ENCODE data around the gene FBN2. TPM values are rescaled to one million over a fixed set of nuclear protein-coding genes. Genes with fewer than 3 reads are reported as not detected.

The FBN2 gene
- total and polyA plus RNA-seq, 7 donors, result under 0.01 to 0.46 (median 0.04) TPM; not detected in 1

GRCh38 chr5:128522336-128522735, 15.7 kb downstream of the FBN2 start:
- TF ChIP-seq CTCF (IDR thresholded peaks at IDR 0.05), result no peak
- Histone ChIP-seq H3K9me3 (no peaks in the 10 kb centered on the region), H3K4me3 (no peak overlapping the region), H3K27ac (no peak overlapping the region), H3K4me1 (no peaks in the 10 kb centered on the region), H3K36me3 (ENCODE audit: insufficient read depth in 1 of 2, low read depth in 1 of 2) (no peaks in the 10 kb centered on the region), H3K27me3 (ENCODE audit: insufficient read depth in 3 of 3, low read length in 2 of 3) (peaks cover 0 to 5% (median 0%) of the 10 kb centered on the region in 3 donors)
- 64 to 74% (median 69%) methylated on average over 5 of the region's 5 CpGs for WGBS, 3 donors
- intact Hi-C loops (cut with DNase I), result no loop called here
- ATAC-seq, result no peak
- no peak for DNase-seq

GRCh38 chr5:128519827-128520226, 18.2 kb downstream of the FBN2 start:
- no peak for TF ChIP-seq CTCF (IDR thresholded peaks at IDR 0.05)
- intact Hi-C loops (cut with DNase I), result no loop called here
- no peak for ATAC-seq

GRCh38 chr5:128516978-128517377, 21.1 kb downstream of the FBN2 start:
- Histone ChIP-seq H3K4me1 (no peaks in the 10 kb centered on the region), H3K4me3 (no peak overlapping the region), H3K27ac (no peak overlapping the region), H3K27me3 (ENCODE audit: insufficient read depth in 3 of 3, low read length in 2 of 3) (no peaks in the 10 kb centered on the region), H3K36me3 (ENCODE audit: insufficient read depth in 1 of 2, low read depth in 1 of 2) (no peaks in the 10 kb centered on the region), H3K9me3 (no peaks in the 10 kb centered on the region)
- no peak for DNase-seq
- 71 to 90% (median 74%) methylated on average over 1 of the region's 1 CpG for WGBS, 3 donors
- intact Hi-C loops (cut with DNase I), result no loop called here
- TF ChIP-seq CTCF (IDR thresholded peaks at IDR 0.05), result no peak
- ATAC-seq, result no peak

More at GRCh38 chr5:128519827-128520226, 18.2 kb downstream of the FBN2 start:
- Histone ChIP-seq H3K36me3 (ENCODE audit: insufficient read depth in 1 of 2, low read depth in 1 of 2) (no peaks in the 10 kb centered on the region), H3K4me3 (no peak overlapping the region), H3K4me1 (no peaks in the 10 kb centered on the region), H3K27ac (no peak overlapping the region), H3K9me3 (no peaks in the 10 kb centered on the region), H3K27me3 (ENCODE audit: insufficient read depth in 3 of 3, low read length in 2 of 3) (no peaks in the 10 kb centered on the region)
- DNase-seq, result no peak
- WGBS, 3 donors, result 84 to 96% (median 95%) methylated on average over 1 of the region's 1 CpG

GRCh38 chr5:128513806-128514205, 24.2 kb downstream of the FBN2 start:
- WGBS, 3 donors, result 21 to 47% (median 22%) methylated on average over 1 of the region's 1 CpG
- no peaks in the 10 kb centered on the region for H3K27me3 ChIP-seq (ENCODE audit: insufficient read depth in 3 of 3, low read length in 2 of 3)
- no peak overlapping the region for H3K27ac ChIP-seq
- intact Hi-C loops (cut with DNase I), result no loop called here
- TF ChIP-seq CTCF (IDR thresholded peaks at IDR 0.05), result no peak
- no peaks in the 10 kb centered on the region for H3K4me1 ChIP-seq
- no peak overlapping the region for H3K4me3 ChIP-seq
- H3K9me3 ChIP-seq, result no peaks in the 10 kb centered on the region
- no peaks in the 10 kb centered on the region for H3K36me3 ChIP-seq (ENCODE audit: insufficient read depth in 1 of 2, low read depth in 1 of 2)
- ATAC-seq, result no peak
- DNase-seq, result no peak

GRCh38 chr5:128512894-128513293, 25.2 kb downstream of the FBN2 start:
- TF ChIP-seq CTCF (IDR thresholded peaks at IDR 0.05), result no peak
- intact Hi-C loops (cut with DNase I), result no loop called here
- DNase-seq (no peak), ATAC-seq (no peak)
- Histone ChIP-seq H3K36me3 (ENCODE audit: insufficient read depth in 1 of 2, low read depth in 1 of 2) (no peaks in the 10 kb centered on the region), H3K27ac (no peak overlapping the region), H3K4me3 (no peak overlapping the region), H3K9me3 (no peaks in the 10 kb centered on the region), H3K27me3 (ENCODE audit: insufficient read depth in 3 of 3, low read length in 2 of 3) (no peaks in the 10 kb centered on the region), H3K4me1 (no peaks in the 10 kb centered on the region)
- 43 to 51% (median 48%) methylated on average over 2 of the region's 2 CpGs for WGBS, 3 donors

All from psoas muscle (tissue), 8 donors.